Smooth muscle cell (in vitro differentiated cells): ENCODE data around the gene DYSF. TPM values are rescaled to one million over a fixed set of nuclear protein-coding genes. Genes with fewer than 3 reads are reported as not detected.

Experiments used
- DNase-seq: peaks from one replicate; lab custom pipeline; 2025; ENCODE audit not compliant: unreplicated experiment; lab: John Stamatoyannopoulos, UW
- H2AFZ ChIP-seq: fragments of 200-600 bp; sonication (generic); 2 replicates; pipeline ENCODE4 v1.6.0; 2016; ENCODE audit warnings: antibody characterized with exemption, low read depth, mild to moderate bottlenecking
- H3F3A ChIP-seq: fragments of 200-600 bp; sonication (generic); 2 replicates; pipeline ENCODE4 v1.6.0; 2017; ENCODE audit warnings: antibody characterized with exemption, low read depth
- H3K27ac ChIP-seq: fragments of 200-600 bp; sonication (generic); 2 replicates; pipeline ENCODE4 v1.5.1; 2016; ENCODE audit warnings: low read depth, mild to moderate bottlenecking
- H3K27me3 ChIP-seq: fragments of 200-600 bp; sonication (generic); 2 replicates; pipeline ENCODE4 v1.6.1; 2016; ENCODE audit warnings: low read depth, mild to moderate bottlenecking
- H3K36me3 ChIP-seq: fragments of 200-600 bp; sonication (generic); 2 replicates; pipeline ENCODE4 v1.5.1; 2016; ENCODE audit warnings: low read depth
- H3K4me1 ChIP-seq: fragments of 200-600 bp; sonication (generic); 2 replicates; pipeline ENCODE4 v1.5.1; 2016; ENCODE audit warnings: low read depth
- H3K4me2 ChIP-seq: fragments of 200-600 bp; sonication (generic); 2 replicates; pipeline ENCODE4 v1.6.0; 2016; ENCODE audit warnings: mild to moderate bottlenecking
- H3K4me3 ChIP-seq: fragments of 200-600 bp; sonication (generic); 2 replicates; pipeline ENCODE4 v1.5.1; 2016; ENCODE audit warnings: mild to moderate bottlenecking
- H3K79me2 ChIP-seq: fragments of 200-600 bp; sonication (generic); 2 replicates; pipeline ENCODE4 v1.6.0; 2016; ENCODE audit warnings: low read depth, mild to moderate bottlenecking
- H3K9ac ChIP-seq: fragments of 200-600 bp; sonication (generic); 2 replicates; pipeline ENCODE4 v1.6.0; 2016; ENCODE audit warnings: low read depth
- H3K9me3 ChIP-seq: fragments of 200-600 bp; sonication (generic); replicated peaks from 2 replicates; pipeline ENCODE4 v1.5.1; 2016; ENCODE audit warnings: low read depth
- H4K20me1 ChIP-seq: fragments of 200-600 bp; sonication (generic); 2 replicates; pipeline ENCODE4 v1.6.0; 2016; ENCODE audit warnings: low read depth
- CTCF ChIP-seq: fragments of 200-600 bp; sonication (generic); IDR thresholded peaks from 2 replicates; pipeline ENCODE4 v1.5.1; 2017; ENCODE audit warnings: borderline replicate concordance, mild to moderate bottlenecking, antibody characterized with exemption; ENCODE audit not compliant: insufficient read depth, poor library complexity, severe bottlenecking
- WGBS: methylation state at CpG from one replicate; pipeline ENCODE4 v1.1.7; 2016; ENCODE audit warnings: low lambda C conversion rate; 5-methylcytosine and 5-hydroxymethylcytosine counted together
- polyA plus RNA-seq: library from polyadenylated mRNA; unstranded; fragments of >200 nt; fragmentation: Nextera tagmentation; extraction: Ambion mirVana; gene quantifications from 2 replicates; pipeline ENCODE4 v1.2.1, GENCODE V29; 2016
- total RNA-seq: library from RNA; depleted of rRNA; stranded (reverse); fragments of >200 nt; gene quantifications from 2 replicates; pipeline ENCODE4 v1.2.3, GENCODE V29; 2014

DYSF gene
- total and polyA plus RNA-seq, 2 experiments from 2014 or later = 0.64 to 1.6 TPM

- H3K9me3 ChIP-seq = no peaks in the 10 kb centered on the region
- no peak overlapping the region for H3K27ac ChIP-seq
- WGBS = 85% methylated on average over 4 of the region's 4 CpGs
- H3K27me3 ChIP-seq = peaks cover 29% of the 10 kb centered on the region
- no peaks in the 10 kb centered on the region for H3F3A ChIP-seq
- no peak overlapping the region for H2AFZ ChIP-seq
- no peaks in the 10 kb centered on the region for H4K20me1 ChIP-seq
- no peak for TF ChIP-seq CTCF
- no peak overlapping the region for H3K4me3 ChIP-seq
- no peaks in the 10 kb centered on the region for H3K36me3 ChIP-seq
- no peak for DNase-seq
- H3K4me1 ChIP-seq = peaks cover 18% of the 10 kb centered on the region
- H3K79me2 ChIP-seq = no peaks in the 10 kb centered on the region
- H3K4me2 ChIP-seq = no peak overlapping the region
- no peak overlapping the region for H3K9ac ChIP-seq
Observed at GRCh38 chr2:71451705-71452104, 1.7 kb upstream of the DYSF start.

- H3K4me1 ChIP-seq = peaks cover 18% of the 10 kb centered on the region
Observed at GRCh38 chr2:71452565-71452964, 796 bp upstream of the DYSF start.

GRCh38 chr2:71454221-71455010 lies 1.1 kb downstream of the DYSF start:
- Histone ChIP-seq H4K20me1 (no peaks in the 10 kb centered on the region), H3K27ac (no peak overlapping the region), H3K9me3 (no peaks in the 10 kb centered on the region), H3K79me2 (no peaks in the 10 kb centered on the region), H2AFZ (no peak overlapping the region), H3K36me3 (no peaks in the 10 kb centered on the region), H3K4me2 (peak overlapping the region; percentile 87), H3F3A (no peaks in the 10 kb centered on the region), H3K4me1 (peaks cover 18% of the 10 kb centered on the region), H3K4me3 (peak overlapping the region; percentile 54), H3K9ac (no peak overlapping the region), H3K27me3 (peaks cover 29% of the 10 kb centered on the region)
- TF ChIP-seq CTCF = no peak
- no peak for DNase-seq
- 50% methylated on average over 17 of the region's 17 CpGs for WGBS

More at GRCh38 chr2:71452565-71452964, 796 bp upstream of the DYSF start:
- Histone ChIP-seq H3K9me3 (no peaks in the 10 kb centered on the region), H3F3A (no peaks in the 10 kb centered on the region), H3K4me3 (peak overlapping the region; percentile 54), H3K9ac (no peak overlapping the region), H3K27me3 (peaks cover 29% of the 10 kb centered on the region), H3K79me2 (no peaks in the 10 kb centered on the region), H4K20me1 (no peaks in the 10 kb centered on the region), H3K4me2 (peak overlapping the region; percentile 87), H3K27ac (no peak overlapping the region), H3K36me3 (no peaks in the 10 kb centered on the region), H2AFZ (no peak overlapping the region)
- DNase-seq = no peak
- 21% methylated on average over 2 of the region's 2 CpGs for WGBS
- no peak for TF ChIP-seq CTCF
